ENCODE results near the gene CHD9. TPM values are rescaled to one million over a fixed set of nuclear protein-coding genes. Genes with fewer than 3 reads are reported as not detected.
"Not testable (repeated sequence)": the region's sequence is repeated elsewhere in the genome, so short reads cannot be mapped to it uniquely, and the experiment has no call there.

The CHD9 gene
- total RNA-seq, 1 donor from 2014 or later: 34.1 TPM

GRCh38 chr16:53043986-53044601 lies 10.7 kb upstream of the CHD9 start:
- Histone ChIP-seq H3K4me3 (ENCODE audit: low read depth, low read length) (peak overlapping the region; percentile 10), H3K36me3 (ENCODE audit: control insufficient read depth, insufficient read depth, low read length) (no peaks in the 10 kb centered on the region), H3K27me3 (ENCODE audit: control insufficient read depth, insufficient read depth, low read length) (peaks cover 2% of the 10 kb centered on the region)
- no peak for TF ChIP-seq CTCF (IDR thresholded peaks at IDR 0.05; ENCODE audit: insufficient read depth, low read length, poor library complexity, severe bottlenecking)
- no peak for DNase-seq (ENCODE audit: low read depth)

GRCh38 chr16:53045341-53046220 lies 9.2 kb upstream of the CHD9 start:
- no peak overlapping the region for H3K4me3 ChIP-seq (ENCODE audit: low read depth, low read length)
- H3K27me3 ChIP-seq (ENCODE audit: control insufficient read depth, insufficient read depth, low read length): peaks cover 2% of the 10 kb centered on the region
- DNase-seq (ENCODE audit: low read depth): no peak
- no peak for TF ChIP-seq CTCF (IDR thresholded peaks at IDR 0.05; ENCODE audit: insufficient read depth, low read length, poor library complexity, severe bottlenecking)
- no peaks in the 10 kb centered on the region for H3K36me3 ChIP-seq (ENCODE audit: control insufficient read depth, insufficient read depth, low read length)

DNA sequence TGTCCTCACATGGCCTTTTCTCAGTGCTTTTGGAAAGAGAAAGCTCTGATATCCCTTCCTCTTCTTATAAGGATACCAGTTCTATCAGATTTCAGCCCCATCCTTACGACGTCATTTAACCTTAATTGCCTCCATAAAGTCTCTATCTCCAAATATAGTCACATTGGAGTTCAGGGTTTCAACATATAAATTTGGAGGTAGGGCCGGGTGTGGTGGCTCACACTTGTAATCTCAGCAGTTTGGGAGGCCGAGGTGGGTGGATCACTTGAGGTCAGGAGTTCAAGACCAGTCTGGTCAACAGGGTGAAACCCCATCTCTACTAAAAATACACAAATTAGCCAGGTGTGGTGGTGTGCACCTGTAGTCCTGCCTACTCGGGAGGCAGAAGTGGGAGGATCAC lies 7.3 kb upstream of the CHD9 start:
- DNase-seq (ENCODE audit: low read depth); H3K36me3 ChIP-seq (ENCODE audit: control insufficient read depth, insufficient read depth, low read length); H3K27me3 ChIP-seq (ENCODE audit: control insufficient read depth, insufficient read depth, low read length); H3K4me3 ChIP-seq (ENCODE audit: low read depth, low read length): not testable (repeated sequence)

DNA sequence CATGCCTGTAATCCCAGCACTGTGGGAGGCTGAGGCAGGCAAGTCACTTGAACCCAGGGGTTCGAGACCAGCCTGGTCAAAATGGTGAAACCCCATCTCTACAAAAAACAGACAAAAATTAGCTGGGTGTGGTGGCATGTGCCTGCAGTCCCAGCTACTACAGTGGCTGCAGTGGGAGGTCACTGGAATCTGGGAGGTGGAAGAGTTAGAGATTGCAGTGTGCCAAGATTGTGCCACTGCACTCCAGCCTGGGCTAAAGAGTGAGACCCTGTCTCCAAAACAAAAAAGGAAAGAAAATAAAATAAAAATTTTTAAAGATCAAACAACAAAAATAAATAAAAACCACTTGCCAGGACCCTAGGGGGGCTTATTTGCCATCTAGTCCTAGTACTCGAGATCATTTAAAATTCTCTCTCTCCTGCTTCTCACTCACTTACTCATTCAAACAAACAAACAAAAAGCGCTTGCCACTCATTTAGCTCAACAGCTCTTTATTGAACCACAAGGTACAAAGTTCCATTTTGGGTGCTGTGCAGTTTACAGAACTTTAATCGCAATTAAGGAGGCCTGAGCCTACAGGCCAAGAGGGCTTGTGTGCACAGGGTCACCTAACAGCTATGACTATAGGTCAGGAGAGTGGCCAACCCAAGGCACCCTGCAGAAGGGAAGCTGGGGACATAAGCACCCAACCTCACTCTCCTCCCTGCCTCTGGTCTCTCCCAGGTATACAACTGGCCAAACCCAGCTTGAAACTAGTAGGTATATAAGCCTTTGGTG lies 6.5 kb upstream of the CHD9 start:
- TF ChIP-seq CTCF (IDR thresholded peaks at IDR 0.05; ENCODE audit: insufficient read depth, low read length, poor library complexity, severe bottlenecking): no peak
- DNase-seq (ENCODE audit: low read depth): no peak
- no peak overlapping the region for H3K4me3 ChIP-seq (ENCODE audit: low read depth, low read length)
- H3K27me3 ChIP-seq (ENCODE audit: control insufficient read depth, insufficient read depth, low read length): peaks cover 2% of the 10 kb centered on the region
- no peaks in the 10 kb centered on the region for H3K36me3 ChIP-seq (ENCODE audit: control insufficient read depth, insufficient read depth, low read length)

DNA sequence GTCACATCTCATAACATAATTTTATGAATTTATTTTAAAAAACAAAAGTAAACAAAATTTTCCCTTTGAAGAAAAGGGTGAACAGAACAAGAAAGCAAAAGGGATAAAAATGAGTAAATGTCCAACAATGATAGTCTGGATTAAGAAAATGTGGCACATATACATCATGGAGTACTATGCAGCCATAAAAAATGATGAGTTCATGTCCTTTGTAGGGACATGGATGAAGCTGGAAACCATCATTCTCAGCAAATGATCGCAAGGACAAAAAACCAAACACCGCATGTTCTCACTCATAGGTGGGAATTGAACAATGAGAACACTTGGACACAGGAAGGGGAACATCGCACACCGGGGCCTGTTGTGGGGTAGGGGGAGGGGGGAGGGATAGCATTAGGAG lies 3.5 kb upstream of the CHD9 start:
- H3K4me3 ChIP-seq (ENCODE audit: low read depth, low read length); DNase-seq (ENCODE audit: low read depth): not testable (repeated sequence)

GRCh38 chr16:53052519-53053501 lies 2.0 kb upstream of the CHD9 start, which contains the start of gene CHD9NB:
Gene CHD9NB (minus strand): TSS chr16:53052897. CDS start chr16:53044158, 8,739 bp downstream.
- peak; percentile 92 for DNase-seq (ENCODE audit: low read depth)
- Histone ChIP-seq H3K36me3 (ENCODE audit: control insufficient read depth, insufficient read depth, low read length) (no peaks in the 10 kb centered on the region), H3K27me3 (ENCODE audit: control insufficient read depth, insufficient read depth, low read length) (no peaks in the 10 kb centered on the region), H3K4me3 (ENCODE audit: low read depth, low read length) (peak within 1 kb of the TSS; percentile 20)
- TF ChIP-seq CTCF (IDR thresholded peaks at IDR 0.05; ENCODE audit: insufficient read depth, low read length, poor library complexity, severe bottlenecking): no peak

More for the DNA sequence above, 3.5 kb upstream of the CHD9 start:
- H3K27me3 ChIP-seq (ENCODE audit: control insufficient read depth, insufficient read depth, low read length); H3K36me3 ChIP-seq (ENCODE audit: control insufficient read depth, insufficient read depth, low read length): not testable (repeated sequence)
